ENCODE results near the gene CDIPT.
"Not testable (repeated sequence)": the region's sequence is repeated elsewhere in the genome, so short reads cannot be mapped to it uniquely, and the experiment has no call there.

The CDIPT gene

DNA sequence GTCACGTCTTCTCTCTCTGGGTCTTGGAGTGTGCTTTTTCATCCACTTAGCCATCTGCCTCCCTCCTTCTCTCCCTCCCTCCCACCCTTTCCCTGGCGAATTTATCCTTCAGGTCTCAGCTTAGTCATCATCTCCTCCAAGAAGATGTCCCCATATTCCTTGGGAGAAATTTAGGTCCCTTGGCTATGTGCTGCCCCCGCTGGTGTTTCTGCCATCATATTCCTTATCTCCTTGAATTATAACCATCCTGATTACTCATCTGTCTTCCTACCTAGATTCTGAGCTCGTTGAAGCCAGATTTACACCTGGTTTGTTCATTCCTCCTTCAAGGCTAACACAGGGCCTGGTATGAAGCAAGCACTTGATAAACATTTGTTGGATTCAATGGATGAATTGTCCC lies 31.3 kb upstream of the CDIPT start:
- DNase-seq, result no peak

DNA sequence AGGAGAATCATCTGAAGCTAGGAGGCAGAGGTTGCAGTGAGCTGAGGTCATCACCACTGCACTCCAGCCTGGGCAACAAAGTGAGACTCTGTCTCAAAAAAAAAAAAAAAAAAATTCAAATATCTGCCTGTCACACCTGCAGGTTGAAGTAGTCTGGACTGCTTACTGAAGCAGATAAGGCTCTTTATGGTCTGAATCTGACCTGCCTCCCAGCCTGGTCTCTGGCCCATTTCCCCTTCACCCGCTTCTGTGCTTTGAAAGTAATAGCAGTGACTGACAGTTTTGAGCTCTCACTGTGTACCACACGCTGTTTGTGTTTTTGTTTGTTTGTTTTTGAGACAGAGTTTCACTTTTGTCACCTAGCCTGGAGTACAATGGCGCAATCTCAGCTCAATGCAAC lies 30.5 kb upstream of the CDIPT start:
- DNase-seq, result no peak

- no peak for DNase-seq
Observed at GRCh38 chr16:29892458-29892813, 29.4 kb upstream of the CDIPT start.

DNA sequence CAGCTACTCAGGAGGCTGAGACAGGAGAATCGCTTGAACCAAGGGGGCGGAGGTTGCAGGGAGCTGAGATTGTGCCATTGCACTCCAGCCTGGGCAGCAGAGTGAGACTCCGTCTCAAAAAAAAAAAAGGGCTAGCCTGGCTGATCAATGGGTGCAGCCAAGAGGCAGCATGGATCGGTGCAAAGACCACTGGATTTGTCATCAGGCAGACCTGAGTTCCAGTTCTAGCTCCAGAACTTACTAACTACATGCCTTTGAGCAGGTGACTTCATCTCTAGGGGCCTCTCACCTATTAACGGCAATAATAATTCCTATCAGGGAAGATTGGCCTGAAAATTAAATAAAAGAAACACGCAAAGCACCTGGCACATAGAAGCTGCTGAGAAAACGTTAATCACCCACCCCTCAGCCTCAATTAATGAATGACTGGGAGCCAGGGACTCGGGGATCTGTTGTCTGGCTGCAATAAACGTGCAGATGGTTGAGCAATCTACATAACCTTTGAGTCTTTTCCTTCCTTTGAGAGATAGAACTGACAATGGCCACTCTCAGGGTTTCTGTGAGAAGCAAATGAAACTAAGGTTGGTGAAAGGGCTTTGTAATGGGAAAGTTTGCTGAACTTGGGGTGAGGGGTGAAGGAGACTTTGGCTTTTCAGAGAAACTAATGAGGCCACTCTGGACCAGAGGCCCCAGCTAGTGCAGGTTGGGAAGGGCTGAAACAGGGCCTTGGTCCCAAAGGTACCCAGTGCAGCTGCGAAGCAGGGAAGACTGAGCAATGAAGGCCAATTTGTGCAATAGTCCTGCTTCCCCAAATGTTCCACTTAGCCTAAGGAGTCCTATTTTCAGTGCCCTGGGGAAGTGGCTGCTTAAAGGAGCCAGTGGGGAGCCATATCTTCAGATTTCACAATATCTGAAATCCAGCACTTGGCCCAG lies 28.8 kb upstream of the CDIPT start:
- DNase-seq, result no peak

GRCh38 chr16:29889372-29889771 lies 26.3 kb upstream of the CDIPT start:
- not testable (repeated sequence) for DNase-seq

GRCh38 chr16:29883987-29884386 lies 21.0 kb upstream of the CDIPT start:
- DNase-seq, result no peak

DNA sequence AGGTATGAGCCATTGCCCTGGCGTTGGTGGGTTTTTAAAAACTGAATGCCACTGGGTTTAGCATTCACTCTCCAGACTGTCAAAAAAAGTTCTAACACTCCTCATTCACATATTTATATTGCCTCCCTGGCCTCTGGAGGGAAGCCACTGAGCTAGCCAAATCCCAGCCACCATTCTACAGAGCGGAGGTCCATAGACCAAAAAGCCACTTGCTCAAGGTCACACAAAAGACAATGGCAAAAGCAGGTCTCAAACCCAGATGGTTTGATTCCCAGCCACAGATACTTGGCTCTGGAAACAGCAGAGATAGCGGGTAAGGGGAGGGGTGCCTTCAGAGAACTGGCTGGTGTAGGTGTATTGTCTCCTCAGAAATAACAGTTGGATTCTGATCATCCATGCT lies 18.0 kb upstream of the CDIPT start:
- no peak for DNase-seq

GRCh38 chr16:29878172-29878571 lies 15.1 kb upstream of the CDIPT start:
- DNase-seq, result no peak

GRCh38 chr16:29877266-29877961 lies 14.4 kb upstream of the CDIPT start:
- no peak for DNase-seq

DNA sequence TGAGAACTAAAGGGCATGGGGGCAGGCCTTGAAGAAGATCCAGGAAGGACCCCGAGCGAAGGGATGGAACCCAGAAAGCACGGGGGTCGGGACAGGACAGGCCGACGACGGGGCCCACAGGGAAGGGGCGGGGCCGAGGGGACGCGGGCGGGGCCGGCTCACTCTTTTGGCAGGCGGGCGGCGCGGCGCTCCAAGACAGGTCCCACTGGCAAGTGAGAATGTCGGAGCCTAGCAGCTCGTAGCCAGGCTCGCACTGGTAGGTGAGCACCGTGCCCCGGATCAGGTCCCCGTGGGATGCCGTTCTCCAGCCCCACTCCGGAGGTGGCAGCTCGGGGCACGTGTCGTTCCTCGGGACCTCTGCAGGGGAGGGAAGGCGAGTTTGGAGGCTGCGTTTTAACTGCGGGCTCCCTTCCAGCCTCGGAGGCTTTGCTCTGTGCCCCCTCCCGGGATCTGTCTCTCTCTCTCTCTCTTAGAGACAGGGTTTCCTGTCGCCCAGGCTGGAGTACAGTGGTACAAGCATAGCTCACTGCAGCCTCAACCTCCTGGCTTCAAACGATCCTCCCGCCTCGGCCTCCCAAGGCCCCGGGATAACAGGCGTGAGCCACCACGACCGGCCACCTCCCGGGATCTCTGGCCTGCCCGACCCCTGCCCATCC lies 13.7 kb upstream of the CDIPT start:
- no peak for DNase-seq

- DNase-seq, result no peak
Observed at GRCh38 chr16:29876217-29876593, 13.2 kb upstream of the CDIPT start.

GRCh38 chr16:29875206-29875605 lies 12.2 kb upstream of the CDIPT start:
- DNase-seq, result no peak

DNA sequence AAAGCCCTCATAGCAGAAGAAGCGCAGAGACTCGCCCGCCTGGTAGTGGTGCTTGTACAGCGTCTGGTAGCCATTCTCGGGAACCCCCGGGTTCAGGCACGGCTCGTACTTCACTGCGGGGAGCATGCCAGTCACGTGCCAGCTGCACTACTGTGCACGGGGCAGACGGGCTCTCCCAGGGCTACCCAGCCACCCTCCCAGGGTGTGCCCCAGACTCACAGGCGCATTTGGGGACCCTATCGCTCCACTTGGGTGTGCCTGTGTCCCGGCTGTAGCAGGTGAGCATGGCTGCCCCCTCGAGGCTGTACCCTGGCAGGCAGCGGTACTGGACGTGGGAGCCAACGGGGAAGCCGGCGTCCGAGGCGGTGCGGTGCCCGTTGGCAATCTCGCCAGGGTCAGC lies 10.3 kb upstream of the CDIPT start:
- DNase-seq, result no peak

GRCh38 chr16:29871822-29872546 lies 9.0 kb upstream of the CDIPT start:
- DNase-seq, result no peak

GRCh38 chr16:29869067-29869466 lies 6.0 kb upstream of the CDIPT start:
- DNase-seq, result not testable (repeated sequence)

DNA sequence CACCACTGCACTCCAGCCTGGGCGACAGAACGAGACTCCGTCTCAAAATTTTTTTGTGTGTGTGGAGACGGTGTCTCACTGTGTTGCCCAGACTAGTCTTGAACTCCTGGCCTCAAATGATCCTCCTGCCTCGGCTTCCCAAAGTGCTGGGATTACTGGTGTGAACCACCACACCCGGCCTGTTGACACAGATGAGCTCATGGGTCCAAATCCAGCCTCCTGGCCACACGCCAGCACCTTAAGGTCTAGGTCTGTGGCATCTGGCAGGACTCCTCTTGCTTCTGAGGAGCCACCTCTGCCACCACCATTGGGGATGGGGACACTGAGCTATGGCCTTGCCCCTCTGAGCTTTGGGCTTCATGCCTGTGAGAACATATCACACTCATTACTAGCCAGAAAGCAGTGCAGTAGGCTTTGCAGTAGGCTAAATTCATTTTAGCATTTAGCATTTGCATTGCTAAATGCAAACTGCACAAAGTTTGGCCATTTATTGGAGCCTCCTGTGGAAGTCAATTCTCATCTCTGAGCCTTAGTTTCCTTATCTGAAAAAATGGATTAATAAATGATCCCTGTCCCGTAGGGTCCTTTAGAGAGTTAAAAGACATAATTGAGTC lies 5.5 kb upstream of the CDIPT start:
- no peak for DNase-seq

GRCh38 chr16:29864205-29864604 lies 1.2 kb upstream of the CDIPT start:
- DNase-seq, result no peak

DNA sequence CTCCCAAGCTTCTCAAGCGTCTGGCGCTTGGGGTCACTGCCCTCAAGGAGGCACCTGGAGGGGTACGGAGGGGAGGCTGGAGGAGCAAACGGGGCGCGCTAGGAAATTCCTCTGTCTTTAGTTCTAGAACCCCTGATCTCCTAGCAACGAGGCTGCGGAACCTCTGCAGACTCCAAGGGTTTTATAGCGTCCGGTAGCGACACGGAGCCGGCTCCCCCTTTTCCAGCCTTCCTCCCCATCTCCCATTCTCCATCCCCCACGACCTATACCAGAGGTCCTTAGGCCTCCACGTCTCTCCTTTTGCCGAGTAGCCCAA lies 601 bp upstream of the CDIPT start:
- DNase-seq, result no peak

DNA sequence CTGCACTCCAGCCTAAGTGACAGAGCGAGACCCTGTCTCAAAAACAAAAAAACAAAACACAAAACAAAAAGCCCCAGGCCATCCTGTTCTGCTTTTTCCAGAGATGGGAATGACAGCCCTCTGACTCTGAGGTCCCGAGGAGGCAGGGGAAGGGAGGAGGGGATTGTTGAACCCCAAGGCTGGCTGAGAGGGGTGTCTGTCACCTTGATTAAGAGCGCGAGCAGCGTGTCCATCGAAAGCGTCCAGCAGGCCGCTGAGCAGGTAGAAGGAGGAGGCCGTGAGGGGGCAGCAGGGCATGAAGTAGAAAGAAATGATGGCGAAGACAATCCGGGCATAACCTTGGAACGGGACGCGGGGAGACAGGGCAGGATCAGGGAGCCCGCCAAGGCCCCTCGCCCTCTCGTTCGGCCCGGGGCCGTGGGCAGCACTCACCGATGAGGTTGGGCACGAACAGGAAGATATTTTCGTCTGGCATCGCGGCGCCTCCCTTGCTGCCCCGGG lies 593 bp downstream of the CDIPT start:
- no peak for DNase-seq

- no peak for DNase-seq
Observed at GRCh38 chr16:29860218-29860617, 2.8 kb downstream of the CDIPT start.

GRCh38 chr16:29858974-29859373 lies 4.1 kb downstream of the CDIPT start:
- no peak for DNase-seq

DNA sequence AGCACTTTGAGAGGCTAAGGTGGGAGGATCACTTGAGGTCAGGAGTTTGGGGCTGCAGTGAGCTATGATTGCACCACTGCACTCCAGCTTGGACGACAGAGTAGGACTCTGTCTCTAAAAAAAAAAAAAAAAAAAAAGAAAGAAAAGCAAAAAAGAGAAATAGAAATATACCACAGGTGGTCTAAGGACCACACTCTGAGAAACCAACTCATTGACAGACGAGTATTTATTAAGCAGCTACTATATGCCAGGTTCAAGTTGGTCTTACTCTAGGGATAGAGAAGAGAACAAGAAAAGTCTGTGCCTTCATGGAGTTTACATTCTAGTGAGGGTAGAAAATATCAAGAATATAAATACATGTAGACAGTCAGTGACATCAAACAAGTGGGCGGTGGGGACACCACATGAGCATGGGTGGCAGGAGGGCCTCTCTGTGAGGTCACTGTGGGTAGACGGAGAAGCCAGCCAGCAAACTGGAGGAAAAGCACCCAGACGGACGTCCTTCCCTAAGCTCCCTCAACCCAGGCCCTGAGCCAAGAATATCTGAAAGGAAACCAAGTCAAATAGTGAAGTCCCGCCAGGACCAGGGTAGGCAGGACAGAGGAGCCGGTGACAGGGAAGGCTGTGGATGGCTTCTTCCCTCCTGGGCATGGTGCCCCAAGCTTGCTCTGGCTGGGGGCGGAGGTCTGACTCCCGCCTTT lies 4.7 kb downstream of the CDIPT start:
- DNase-seq, result no peak

Data from NCI-H2107 (cell line).